ENCODE results near the gene CFB. TPM values are rescaled to one million over a fixed set of nuclear protein-coding genes. Genes with fewer than 3 reads are reported as not detected.
A peak's percentile ranks its signal among the peaks of the same experiment; 100 is the strongest.

The CFB gene
- total and polyA plus RNA-seq, 2 of the 13 experiments (the other 11 are each of a cell fraction or from before 2014, with no cell fraction given): 171 to 513 TPM

- TF ChIP-seq PAWR (CRISPR knock-in tag; IDR thresholded peaks at IDR 0.05; ENCODE audit: borderline replicate concordance) (0 out of 2 replicates have a peak, but pooled peaks have one; percentile 9), ATM (IDR thresholded peaks at IDR 0.05; ENCODE audit: borderline replicate concordance) (no peak), TIGD3 (CRISPR knock-in tag; IDR thresholded peaks at IDR 0.05; ENCODE audit: borderline replicate concordance) (0 out of 2 replicates have a peak, but pooled peaks have one; percentile 7), ARNT (IDR thresholded peaks at IDR 0.05) (no peak), MED13 (CRISPR knock-in tag; IDR thresholded peaks at IDR 0.05) (no peak), SRSF1 (optimal IDR thresholded peaks at IDR 0.05; ENCODE audit: low read depth, low read length) (no peak), MATR3 (CRISPR knock-in tag; IDR thresholded peaks at IDR 0.05) (no peak), ZNF652 (CRISPR knock-in tag; IDR thresholded peaks at IDR 0.05; ENCODE audit: borderline replicate concordance, low read depth) (peak; percentile 60; the same call in 1 of the 2 replicates), ZNF367 (CRISPR knock-in tag; IDR thresholded peaks at IDR 0.05; ENCODE audit: borderline replicate concordance) (no peak), XBP1 (CRISPR knock-in tag; IDR thresholded peaks at IDR 0.05) (no peak), MAFF (IDR thresholded peaks at IDR 0.05; ENCODE audit: low read depth, low read length) (0 out of 2 replicates have a peak, but pooled peaks have one; percentile 3), ATRX (CRISPR knock-in tag; IDR thresholded peaks at IDR 0.05; ENCODE audit: borderline replicate concordance) (no peak), ARNTL (CRISPR knock-in tag; IDR thresholded peaks at IDR 0.05) (no peak), ZNF383 (CRISPR knock-in tag; IDR thresholded peaks at IDR 0.05; ENCODE audit: borderline replicate concordance) (0 out of 2 replicates have a peak, but pooled peaks have one; percentile 53), THAP9 (CRISPR knock-in tag; IDR thresholded peaks at IDR 0.05; ENCODE audit: borderline replicate concordance) (no peak), ZNF335 (CRISPR knock-in tag; IDR thresholded peaks at IDR 0.05) (no peak), ZNF329 (CRISPR knock-in tag; IDR thresholded peaks at IDR 0.05; ENCODE audit: low read depth) (no peak), ZBTB10 (CRISPR knock-in tag; IDR thresholded peaks at IDR 0.05; ENCODE audit: borderline replicate concordance) (no peak), SCMH1 (CRISPR knock-in tag; IDR thresholded peaks at IDR 0.05; ENCODE audit: borderline replicate concordance) (no peak), ZFP82 (CRISPR knock-in tag; IDR thresholded peaks at IDR 0.05; ENCODE audit: borderline replicate concordance) (no peak), MYC (CRISPR knock-in tag; IDR thresholded peaks at IDR 0.05; ENCODE audit: borderline replicate concordance) (no peak), YEATS2 (CRISPR knock-in tag; IDR thresholded peaks at IDR 0.05; ENCODE audit: borderline replicate concordance) (no peak), ZNF343 (CRISPR knock-in tag; IDR thresholded peaks at IDR 0.05) (0 out of 2 replicates have a peak, but pooled peaks have one; percentile 13), RAD51 (IDR thresholded peaks at IDR 0.05; ENCODE audit: borderline replicate concordance) (no peak), ZKSCAN5 (CRISPR knock-in tag; IDR thresholded peaks at IDR 0.05) (no peak), ZNF333 (CRISPR knock-in tag; IDR thresholded peaks at IDR 0.05; ENCODE audit: borderline replicate concordance) (peak; percentile 31; the same call in 1 of the 2 replicates)
Observed at GRCh38 chr6:31946370-31946885, 533 bp downstream of the CFB start (continued).
